Endothelial cell of umbilical vein (primary cell): ENCODE data around the gene EPN3. TPM values are rescaled to one million over a fixed set of nuclear protein-coding genes. Genes with fewer than 3 reads are reported as not detected.

ENCODE experiments used
- BruUV-seq: library from RNA; stranded (reverse); fragments of 400-500 nt; replicated peaks from 2 replicates; lab custom pipeline; 2021; lab: Mats Ljungman, UMichigan
- CTCF ChIA-PET: fragments of 300-600, 350-600 bp; sonication (Branson Sonifier 250); formaldehyde crosslinking; loops from one replicate; lab custom pipeline; 2021; ENCODE audit warnings: antibody characterized with exemption, inconsistent platforms; lab: Charles Lee
- POLR2A ChIA-PET: fragments of 300-600, 350-600 bp; sonication (Branson Sonifier 250); formaldehyde crosslinking; loops from one replicate; lab custom pipeline; 2021; ENCODE audit warnings: antibody characterized with exemption, inconsistent platforms; lab: Charles Lee
- DNase-seq: peaks from one replicate; pipeline ENCODE4 v3.0.0-alpha.2; 2011; ENCODE audit warnings: low read depth, low spot score
- FAIRE-seq: peaks from 2 replicates; lab custom pipeline; 2011; peaks lifted over from hg19 to GRCh38; lab: Jason Lieb, UNC
- H2AFZ ChIP-seq: 2 replicates; pipeline ENCODE4 v1.6.0; 2012; ENCODE audit warnings: low read depth, low read length, control low read depth, inconsistent platforms
- H3K27ac ChIP-seq: 2 replicates; pipeline ENCODE4 v1.5.1; 2011; ENCODE audit warnings: low read depth, mild to moderate bottlenecking, control low read depth, low read length, moderate library complexity; ENCODE audit not compliant: insufficient read depth
- H3K27me3 ChIP-seq, 2 experiments: 2 replicates each; pipeline versions ENCODE4 v1.6.0 to v1.6.1; 2011; ENCODE audit warnings: low read length in 2 of 2, mixed read lengths in 1 of 2; ENCODE audit not compliant: control insufficient read depth in 2 of 2, insufficient read depth in 2 of 2
- H3K36me3 ChIP-seq, 2 experiments: 2 replicates in 1 of 2; 3 replicates in 1 of 2; pipeline ENCODE4 v1.5.1; 2011; ENCODE audit warnings: low read length in 2 of 2, mild to moderate bottlenecking in 1 of 2, moderate library complexity in 1 of 2; ENCODE audit not compliant: control insufficient read depth in 2 of 2, insufficient read depth in 2 of 2; ENCODE audit errors: extremely low read depth in 1 of 2
- H3K4me1 ChIP-seq: 3 replicates; pipeline ENCODE4 v1.5.1; 2011; ENCODE audit warnings: mild to moderate bottlenecking, low read length; ENCODE audit not compliant: control insufficient read depth, insufficient read depth; ENCODE audit errors: extremely low read depth
- H3K4me2 ChIP-seq: 2 replicates; pipeline ENCODE4 v1.6.1; 2011; ENCODE audit warnings: low read length, control low read depth, mixed read lengths; ENCODE audit not compliant: insufficient read depth
- H3K4me3 ChIP-seq, 3 experiments: fragments of 200-600 bp in 1 of 3; sonication (generic), shearing (Covaris generic) in 1 of 3; replicated peaks in 1 of 3; 2 replicates each; pipeline ENCODE4 v1.5.1; 2011 to 2016; ENCODE audit warnings: control low read depth in 3 of 3, low read length in 3 of 3, mild to moderate bottlenecking in 2 of 3, inconsistent platforms in 1 of 3, low read depth in 1 of 3, moderate library complexity in 1 of 3; ENCODE audit not compliant: insufficient read depth in 1 of 3
- H3K79me2 ChIP-seq: 2 replicates; pipeline ENCODE4 v1.6.0; 2012; ENCODE audit warnings: low read length, inconsistent platforms; ENCODE audit not compliant: control insufficient read depth, insufficient read depth
- H3K9ac ChIP-seq: replicated peaks from 2 replicates; pipeline ENCODE3; 2011; ENCODE audit warnings: low read length, control low read depth; ENCODE audit not compliant: insufficient read depth; ENCODE audit errors: extremely low read depth
- H3K9me1 ChIP-seq: replicated peaks from 3 replicates; pipeline ENCODE4 v1.6.0; 2011; ENCODE audit warnings: mild to moderate bottlenecking, low read length; ENCODE audit not compliant: control insufficient read depth, insufficient read depth; ENCODE audit errors: extremely low read depth
- H3K9me3 ChIP-seq: replicated peaks from 2 replicates; pipeline ENCODE4 v1.5.1; 2012; ENCODE audit warnings: low read length, inconsistent platforms; ENCODE audit not compliant: control insufficient read depth, insufficient read depth
- H4K20me1 ChIP-seq: replicated peaks from 2 replicates; pipeline ENCODE3; 2011; ENCODE audit warnings: mild to moderate bottlenecking, low read length; ENCODE audit not compliant: control insufficient read depth, insufficient read depth; ENCODE audit errors: extremely low read depth
- EZH2 ChIP-seq: IDR thresholded peaks from 2 replicates; pipeline ENCODE4 v1.6.1; 2012; ENCODE audit warnings: borderline replicate concordance, low read depth, mild to moderate bottlenecking, moderate library complexity, low read length, inconsistent platforms; ENCODE audit not compliant: severe bottlenecking
- FOS ChIP-seq: IDR thresholded peaks from 2 replicates; pipeline ENCODE4 v1.6.1; 2011; ENCODE audit warnings: mild to moderate bottlenecking, low read length, moderate library complexity, borderline replicate concordance; ENCODE audit not compliant: insufficient read depth
- GATA2 ChIP-seq: IDR thresholded peaks from 2 replicates; pipeline ENCODE4 v1.7.0; 2011; ENCODE audit warnings: low read depth, mild to moderate bottlenecking, moderate library complexity, mixed read lengths, low read length; ENCODE audit not compliant: insufficient read length, insufficient read depth
- JUN ChIP-seq: IDR thresholded peaks from 2 replicates; pipeline ENCODE4 v1.6.1; 2011; ENCODE audit warnings: borderline replicate concordance, low read depth; ENCODE audit not compliant: insufficient read length, insufficient read depth
- MYC ChIP-seq: IDR thresholded peaks from one replicate; pipeline ENCODE4 v1.6.1; 2011; ENCODE audit warnings: mild to moderate bottlenecking, low read depth, low read length
- POLR2A ChIP-seq: IDR thresholded peaks from 2 replicates; pipeline ENCODE4 v1.6.1; 2012; ENCODE audit warnings: low read depth, mild to moderate bottlenecking, control low read depth, low read length
- POLR2AphosphoS5 ChIP-seq: IDR thresholded peaks from 2 replicates; pipeline ENCODE4 v1.6.1; 2012; ENCODE audit warnings: low read depth, mild to moderate bottlenecking, control low read depth, low read length, moderate library complexity; ENCODE audit not compliant: insufficient read depth
- dilution Hi-C: fragments of 300-500 bp; cut with MboI; formaldehyde crosslinking; loops from one replicate; pipeline ENCODE4 v1.15.0; 2019; ENCODE audit warnings: low sequenced_read_pairs; ENCODE audit not compliant: extremely low pct_ligation_motif_present
- intact Hi-C: fragments of 100-400 bp; cut with micrococcal nuclease; formaldehyde crosslinking; loops from one replicate; pipeline ENCODE4 v1.10.0; 2022
- polyA plus RNA-seq, 4 experiments: library from polyadenylated mRNA; depleted of rRNA in 3 of 4; stranded (reverse) in 3 of 4; unstranded in 1 of 4; fragments of >200 nt; gene quantifications; 2 replicates each; pipeline versions ENCODE4 v1.2.1 to v1.2.3, GENCODE V29; 2011 to 2012; ENCODE audit warnings: missing spikeins in 1 of 4
- total RNA-seq: library from RNA; stranded (reverse); gene quantifications from 2 replicates; pipeline ENCODE4 v1.2.3, GENCODE V29; 2021
- TF ChIP-seq, protein P1 (sequence below): IDR thresholded peaks from 2 replicates; pipeline ENCODE4 v1.6.1; 2011; ENCODE audit not compliant: insufficient read depth, insufficient read length
- TF ChIP-seq, protein P2 (sequence below), 2 donors: IDR thresholded peaks; 1 replicate in 1 of 2; 2 replicates in 1 of 2; pipeline ENCODE4 v1.5.1; 2011; ENCODE audit warnings: low read length in 2 of 2, mild to moderate bottlenecking in 2 of 2, moderate library complexity in 2 of 2, control low read depth in 1 of 2, inconsistent platforms in 1 of 2, low read depth in 1 of 2; ENCODE audit not compliant: insufficient read depth in 1 of 2; ENCODE audit errors: extremely low read depth in 1 of 2

The EPN3 gene
- total and polyA plus RNA-seq, 2 donors (not counting 3 experiments of a cell fraction or from before 2014, with no cell fraction given): not detected

DNA sequence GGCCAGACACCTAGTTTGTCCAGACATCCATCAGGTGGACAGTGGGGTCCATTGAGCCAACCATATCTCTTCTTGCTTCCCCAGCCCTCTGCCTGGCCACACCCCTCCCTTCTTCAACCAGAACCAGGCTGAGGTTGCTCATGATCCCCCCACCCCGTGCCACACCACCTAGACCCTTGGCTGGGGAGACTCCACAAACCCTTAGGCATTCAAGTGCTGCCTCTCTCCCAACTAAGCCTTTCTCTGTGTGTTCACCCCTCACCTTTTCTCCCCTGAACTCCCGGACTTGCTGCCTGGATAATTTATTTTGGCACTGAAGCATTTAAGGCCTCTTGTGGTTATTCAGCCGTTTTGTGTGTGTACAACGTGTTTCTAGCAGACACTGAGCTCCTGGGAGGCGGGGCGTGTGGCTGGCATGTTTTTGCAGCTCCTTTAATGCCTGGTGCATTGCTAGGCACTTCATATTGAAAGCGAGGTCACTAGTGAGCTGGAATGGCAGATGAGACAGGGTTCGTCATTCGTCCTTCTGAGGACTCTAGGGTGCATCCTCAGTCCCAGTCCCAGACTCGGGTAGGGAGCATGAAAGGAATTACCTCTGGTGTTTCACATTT, 56.7 kb downstream of the EPN3 start:
- FAIRE-seq (no peak), DNase-seq (no peak)
- dilution Hi-C loops: no loop called here
- Histone ChIP-seq H2AFZ (no peak overlapping the region), H3K4me3 (no peak overlapping the region), H3K79me2 (no peaks in the 10 kb centered on the region), H3K9me3 (no peaks in the 10 kb centered on the region), H3K4me1 (no peaks in the 10 kb centered on the region), H4K20me1 (no peaks in the 10 kb centered on the region), H3K9me1 (no peaks in the 10 kb centered on the region), H3K27me3 (peaks cover 0 to 2% of the 10 kb centered on the region in 2 experiments), H3K9ac (no peak overlapping the region), H3K27ac (no peak overlapping the region), H3K36me3 (no peaks in the 10 kb centered on the region), H3K4me2 (no peak overlapping the region)
- ChIA-PET CTCF (interaction anchor here (0.6 to 3.1 kb wide), 7 partner anchors 11 to 263 kb away, joined by 3 to 11 read pairs (median 3); no protein-coding TSS in a partner anchor), POLR2A (no interaction called here)
- TF ChIP-seq POLR2AphosphoS5 (no peak), JUN (no peak), EZH2 (no peak), FOS (no peak), GATA2 (no peak), POLR2A (no peak), MYC (no peak)
- TF ChIP-seq, protein P1, sequence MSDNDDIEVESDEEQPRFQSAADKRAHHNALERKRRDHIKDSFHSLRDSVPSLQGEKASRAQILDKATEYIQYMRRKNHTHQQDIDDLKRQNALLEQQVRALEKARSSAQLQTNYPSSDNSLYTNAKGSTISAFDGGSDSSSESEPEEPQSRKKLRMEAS: no peak
- TF ChIP-seq, protein P2, sequence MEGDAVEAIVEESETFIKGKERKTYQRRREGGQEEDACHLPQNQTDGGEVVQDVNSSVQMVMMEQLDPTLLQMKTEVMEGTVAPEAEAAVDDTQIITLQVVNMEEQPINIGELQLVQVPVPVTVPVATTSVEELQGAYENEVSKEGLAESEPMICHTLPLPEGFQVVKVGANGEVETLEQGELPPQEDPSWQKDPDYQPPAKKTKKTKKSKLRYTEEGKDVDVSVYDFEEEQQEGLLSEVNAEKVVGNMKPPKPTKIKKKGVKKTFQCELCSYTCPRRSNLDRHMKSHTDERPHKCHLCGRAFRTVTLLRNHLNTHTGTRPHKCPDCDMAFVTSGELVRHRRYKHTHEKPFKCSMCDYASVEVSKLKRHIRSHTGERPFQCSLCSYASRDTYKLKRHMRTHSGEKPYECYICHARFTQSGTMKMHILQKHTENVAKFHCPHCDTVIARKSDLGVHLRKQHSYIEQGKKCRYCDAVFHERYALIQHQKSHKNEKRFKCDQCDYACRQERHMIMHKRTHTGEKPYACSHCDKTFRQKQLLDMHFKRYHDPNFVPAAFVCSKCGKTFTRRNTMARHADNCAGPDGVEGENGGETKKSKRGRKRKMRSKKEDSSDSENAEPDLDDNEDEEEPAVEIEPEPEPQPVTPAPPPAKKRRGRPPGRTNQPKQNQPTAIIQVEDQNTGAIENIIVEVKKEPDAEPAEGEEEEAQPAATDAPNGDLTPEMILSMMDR (IDR thresholded peaks at IDR 0.05; ENCODE audit: extremely low read depth in 1 of 2, insufficient read depth in 1 of 2, low read depth in 1 of 2, low read length in 2 of 2): no peak
- no TSS peak for BruUV-seq
- intact Hi-C loops: no loop called here
